Measurements from ENCODE around the gene R3HDM2.

R3HDM2 gene

DNA sequence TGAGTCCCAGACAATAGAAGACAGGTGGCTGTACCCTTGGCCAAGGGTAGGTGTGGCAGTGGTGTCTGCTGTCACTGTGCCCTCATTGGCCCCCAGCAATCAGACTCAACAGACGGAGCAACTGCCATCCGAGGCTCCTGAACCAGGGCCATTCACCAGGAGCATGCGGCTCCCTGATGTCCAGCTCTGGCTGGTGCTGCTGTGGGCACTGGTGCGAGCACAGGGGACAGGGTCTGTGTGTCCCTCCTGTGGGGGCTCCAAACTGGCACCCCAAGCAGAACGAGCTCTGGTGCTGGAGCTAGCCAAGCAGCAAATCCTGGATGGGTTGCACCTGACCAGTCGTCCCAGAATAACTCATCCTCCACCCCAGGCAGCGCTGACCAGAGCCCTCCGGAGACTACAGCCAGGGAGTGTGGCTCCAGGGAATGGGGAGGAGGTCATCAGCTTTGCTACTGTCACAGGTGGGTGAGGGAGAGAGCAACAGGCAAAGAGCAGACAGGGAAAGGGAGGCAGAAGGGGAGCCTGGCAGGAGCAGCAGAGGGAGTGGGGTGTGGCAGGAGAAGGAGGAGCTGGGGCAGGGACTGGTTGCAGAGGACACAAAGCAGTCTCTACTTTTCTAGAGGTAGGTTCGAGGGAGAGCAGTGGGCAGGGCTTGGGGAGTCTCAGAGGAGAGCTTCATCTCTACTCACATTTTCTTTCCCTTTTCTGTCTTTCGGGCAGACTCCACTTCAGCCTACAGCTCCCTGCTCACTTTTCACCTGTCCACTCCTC is 24.7 kb upstream of the R3HDM2 start:
- no peak for TF ChIP-seq CTCF (IDR thresholded peaks at IDR 0.05; ENCODE audit: borderline replicate concordance, extremely low read depth, low read length, poor library complexity, severe bottlenecking)
- no peak for TF ChIP-seq EZH2 (IDR thresholded peaks at IDR 0.05; ENCODE audit: borderline replicate concordance, low read depth, low read length, severe bottlenecking)
- no peak overlapping the region for H3K4me3 ChIP-seq (ENCODE audit: low read depth in 1 of 2, low read length in 2 of 2)
- H3K27ac ChIP-seq (ENCODE audit: low read length) = no peak overlapping the region

DNA sequence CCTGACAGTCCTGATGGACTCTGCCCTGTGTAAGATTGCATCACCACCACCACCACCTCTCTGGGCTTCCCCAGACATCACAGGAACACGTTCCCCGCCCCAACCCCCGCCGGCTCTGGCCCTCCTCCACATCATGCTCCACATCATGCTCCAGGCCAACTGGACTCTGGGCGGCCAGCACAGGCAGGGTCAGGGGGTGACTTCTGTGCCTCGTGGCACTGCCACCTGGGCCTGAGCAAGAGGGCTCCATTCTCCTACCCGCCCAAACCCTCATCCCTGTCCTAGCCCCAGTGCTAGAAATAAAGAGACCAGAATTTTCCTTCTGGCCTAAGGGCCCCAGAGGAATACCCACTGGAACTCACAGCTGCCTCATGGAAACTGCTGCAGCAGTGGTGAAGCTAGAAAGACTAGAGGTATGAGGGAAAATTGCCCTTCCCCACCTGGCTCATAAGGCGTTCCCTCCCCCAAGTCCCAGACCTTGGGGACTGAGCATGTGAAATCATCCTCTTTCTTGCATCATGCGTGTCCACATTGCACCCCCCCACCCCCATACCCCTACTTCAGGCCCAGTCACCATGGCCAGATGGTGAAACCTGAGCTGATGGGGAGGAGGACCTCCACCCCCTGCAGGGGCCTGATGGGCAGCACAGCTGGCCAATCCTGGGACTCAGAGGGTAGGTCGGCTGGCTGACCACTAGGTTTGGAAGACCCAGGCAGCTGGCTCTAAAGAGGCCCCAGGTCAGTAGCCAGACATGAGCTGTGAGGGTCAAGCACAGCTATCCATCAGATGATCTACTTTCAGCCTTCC is 23.9 kb upstream of the R3HDM2 start, which contains the start of gene INHBE:
INHBE (plus strand) TSS at position 742 of the 808 bp plus-strand sequence. CDS start 230 bp downstream, outside the sequence.
- TF ChIP-seq CTCF (IDR thresholded peaks at IDR 0.05; ENCODE audit: borderline replicate concordance, extremely low read depth, low read length, poor library complexity, severe bottlenecking) = no peak
- TF ChIP-seq EZH2 (IDR thresholded peaks at IDR 0.05; ENCODE audit: borderline replicate concordance, low read depth, low read length, severe bottlenecking) = no peak
- peaks cover 16% of the 10 kb centered on the region for H3K4me1 ChIP-seq (ENCODE audit: insufficient read depth, low read length)
- H2AFZ ChIP-seq (ENCODE audit: low read depth, low read length) = peak within 1 kb of the TSS; percentile 63; the same call in 1 of the 2 replicates
- H3K9me3 ChIP-seq (ENCODE audit: insufficient read depth, low read length, severe bottlenecking) = no peaks in the 10 kb centered on the region
- no peaks in the 10 kb centered on the region for H3K79me2 ChIP-seq (ENCODE audit: insufficient read depth, low read length)
- no peaks in the 10 kb centered on the region for H3K36me3 ChIP-seq (ENCODE audit: insufficient read depth, low read length)
- no peaks in the 10 kb centered on the region for H4K20me1 ChIP-seq (ENCODE audit: insufficient read depth, low read length)
- no peak within 1 kb of the TSS for H3K27ac ChIP-seq (ENCODE audit: low read length)
- H3K9ac ChIP-seq (ENCODE audit: low read depth, low read length) = no peak within 1 kb of the TSS
- ATAC-seq (ENCODE audit: insufficient read depth, low read depth) (no peak), DNase-seq (peak; percentile 39)
- no peaks in the 10 kb centered on the region for H3K27me3 ChIP-seq (ENCODE audit: insufficient read depth, low read length, poor library complexity)
- no peak within 1 kb of the TSS for H3K4me3 ChIP-seq (ENCODE audit: low read depth in 1 of 2, low read length in 2 of 2)
- H3K4me2 ChIP-seq (ENCODE audit: insufficient read depth, low read length) = no peak within 1 kb of the TSS

More for the DNA sequence above, 24.7 kb upstream of the R3HDM2 start:
- Histone ChIP-seq H3K27me3 (ENCODE audit: insufficient read depth, low read length, poor library complexity) (peaks cover 2% of the 10 kb centered on the region), H4K20me1 (ENCODE audit: insufficient read depth, low read length) (no peaks in the 10 kb centered on the region), H3K36me3 (ENCODE audit: insufficient read depth, low read length) (no peaks in the 10 kb centered on the region), H3K9me3 (ENCODE audit: insufficient read depth, low read length, severe bottlenecking) (no peaks in the 10 kb centered on the region), H3K4me2 (ENCODE audit: insufficient read depth, low read length) (no peak overlapping the region), H2AFZ (ENCODE audit: low read depth, low read length) (peak overlapping the region; percentile 63; the same call in 1 of the 2 replicates), H3K4me1 (ENCODE audit: insufficient read depth, low read length) (peaks cover 22% of the 10 kb centered on the region), H3K9ac (ENCODE audit: low read depth, low read length) (no peak overlapping the region), H3K79me2 (ENCODE audit: insufficient read depth, low read length) (no peaks in the 10 kb centered on the region)
- DNase-seq (no peak), ATAC-seq (ENCODE audit: insufficient read depth, low read depth) (no peak)

- H3K4me2 ChIP-seq (ENCODE audit: insufficient read depth, low read length) = no peak overlapping the region
- H3K9me3 ChIP-seq (ENCODE audit: insufficient read depth, low read length, severe bottlenecking) = no peaks in the 10 kb centered on the region
- peaks cover 12% of the 10 kb centered on the region for H3K4me1 ChIP-seq (ENCODE audit: insufficient read depth, low read length)
- TF ChIP-seq EZH2 (IDR thresholded peaks at IDR 0.05; ENCODE audit: borderline replicate concordance, low read depth, low read length, severe bottlenecking) = no peak
- TF ChIP-seq CTCF (IDR thresholded peaks at IDR 0.05; ENCODE audit: borderline replicate concordance, extremely low read depth, low read length, poor library complexity, severe bottlenecking) = no peak
- H4K20me1 ChIP-seq (ENCODE audit: insufficient read depth, low read length) = no peaks in the 10 kb centered on the region
- H3K27ac ChIP-seq (ENCODE audit: low read length) = no peak overlapping the region
- no peaks in the 10 kb centered on the region for H3K27me3 ChIP-seq (ENCODE audit: insufficient read depth, low read length, poor library complexity)
- ATAC-seq (ENCODE audit: insufficient read depth, low read depth) = no peak
- no peaks in the 10 kb centered on the region for H3K36me3 ChIP-seq (ENCODE audit: insufficient read depth, low read length)
- no peak for DNase-seq
- no peak overlapping the region for H3K9ac ChIP-seq (ENCODE audit: low read depth, low read length)
- no peak overlapping the region for H2AFZ ChIP-seq (ENCODE audit: low read depth, low read length)
- H3K79me2 ChIP-seq (ENCODE audit: insufficient read depth, low read length) = no peaks in the 10 kb centered on the region
- H3K4me3 ChIP-seq (ENCODE audit: low read depth in 1 of 2, low read length in 2 of 2) = no peak overlapping the region
Observed at GRCh38 chr12:57454213-57454565, 23.3 kb upstream of the R3HDM2 start.
